Kidney epithelial cell (primary cell): ENCODE data around the gene CFHR1. TPM values are rescaled to one million over a fixed set of nuclear protein-coding genes. Genes with fewer than 3 reads are reported as not detected.
"Not testable (repeated sequence)": the region's sequence is repeated elsewhere in the genome, so short reads cannot be mapped to it uniquely, and the experiment has no call there.

Source experiments
- DNase-seq: peaks from one replicate; pipeline ENCODE4 v3.0.0-alpha.2; 2010; ENCODE audit warnings: low read depth
- H3K27me3 ChIP-seq: 2 replicates; pipeline ENCODE4 v1.6.0; 2011; ENCODE audit warnings: low read length; ENCODE audit not compliant: control insufficient read depth, insufficient read depth
- H3K36me3 ChIP-seq: 2 replicates; pipeline ENCODE4 v1.5.1; 2011; ENCODE audit warnings: low read length; ENCODE audit not compliant: control insufficient read depth, insufficient read depth
- H3K4me3 ChIP-seq: 2 replicates; pipeline ENCODE4 v1.5.1; 2011; ENCODE audit warnings: low read depth, mild to moderate bottlenecking, control low read depth, low read length
- CTCF ChIP-seq: IDR thresholded peaks from 2 replicates; pipeline ENCODE4 v1.5.1; 2011; ENCODE audit warnings: mild to moderate bottlenecking, moderate library complexity, low read length, control low read depth, inconsistent platforms; ENCODE audit not compliant: insufficient read depth, poor library complexity, severe bottlenecking
- total RNA-seq: library from RNA; depleted of rRNA; stranded (reverse); fragments of >200 nt; gene quantifications from 2 replicates; pipeline ENCODE4 v1.2.3, GENCODE V29; 2015

The CFHR1 gene
- total RNA-seq = not detected in 2 replicates

- not testable (repeated sequence) for H3K36me3 ChIP-seq, DNase-seq, H3K27me3 ChIP-seq, H3K4me3 ChIP-seq
These were observed at the start of gene CFHR1 for GRCh38 chr1:196819531-196819930. Gene CFHR1, plus strand, starts transcription at chr1:196819731. Its CDS starts 114 bp downstream, at chr1:196819845.

- H3K27me3 ChIP-seq, DNase-seq, H3K4me3 ChIP-seq, H3K36me3 ChIP-seq: not testable (repeated sequence)
These were observed 49.7 kb upstream of the CFHR1 start for GRCh38 chr1:196769823-196770222.

- Histone ChIP-seq H3K36me3 (no peaks in the 10 kb centered on the region), H3K4me3 (no peak overlapping the region), H3K27me3 (no peaks in the 10 kb centered on the region)
- no peak for DNase-seq
- TF ChIP-seq CTCF = no peak
These were observed 45.8 kb upstream of the CFHR1 start for GRCh38 chr1:196773713-196774112.

DNA sequence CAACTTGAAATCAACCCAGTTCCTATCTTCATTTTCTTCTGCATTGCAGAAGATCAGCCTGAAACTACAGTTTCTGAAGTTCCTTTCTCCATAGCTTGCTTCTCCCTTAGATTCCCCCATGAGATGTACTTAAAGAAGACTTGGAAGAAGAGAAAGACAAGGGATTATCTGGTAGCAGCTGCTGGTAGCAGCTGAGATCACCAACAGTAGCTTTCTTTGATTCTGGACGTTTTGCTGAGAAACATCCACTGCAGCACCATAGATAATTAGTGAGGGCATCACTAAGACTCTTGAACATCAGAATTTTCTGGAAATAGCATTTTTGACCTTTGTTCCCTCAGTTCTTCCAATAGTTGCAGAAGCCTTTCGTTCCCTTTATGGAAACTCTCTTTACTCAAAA lies 45.4 kb upstream of the CFHR1 start:
- Histone ChIP-seq H3K4me3 (no peak overlapping the region), H3K36me3 (no peaks in the 10 kb centered on the region), H3K27me3 (no peaks in the 10 kb centered on the region)
- TF ChIP-seq CTCF = no peak
- DNase-seq = no peak

DNA sequence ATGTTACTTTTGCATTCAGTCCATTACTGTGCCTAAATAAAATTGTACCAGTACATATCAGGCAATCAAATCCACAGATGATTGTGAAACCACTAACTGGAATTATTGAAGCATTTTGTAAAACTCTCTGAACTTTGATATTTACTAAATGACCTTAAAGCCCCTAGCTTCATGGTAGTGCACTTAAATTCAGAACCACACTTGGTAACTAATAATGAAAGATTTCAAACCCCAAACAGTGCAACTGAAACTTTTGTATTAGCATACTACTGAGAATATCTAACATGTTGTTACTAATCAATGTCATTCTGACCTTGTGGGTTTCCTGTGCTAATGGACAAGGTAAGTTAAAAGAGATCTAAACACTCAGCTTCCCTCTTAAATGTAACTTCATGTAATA lies 44.9 kb upstream of the CFHR1 start, which contains the start of gene CFHR3:
Gene CFHR3 (plus strand): TSS at position 238 of the 400 bp plus-strand sequence. CDS start 47 bp downstream, at position 285.
- no peak for DNase-seq
- no peak for TF ChIP-seq CTCF
- Histone ChIP-seq H3K4me3 (no peak within 1 kb of the TSS), H3K27me3 (no peaks in the 10 kb centered on the region), H3K36me3 (no peaks in the 10 kb centered on the region)

DNA sequence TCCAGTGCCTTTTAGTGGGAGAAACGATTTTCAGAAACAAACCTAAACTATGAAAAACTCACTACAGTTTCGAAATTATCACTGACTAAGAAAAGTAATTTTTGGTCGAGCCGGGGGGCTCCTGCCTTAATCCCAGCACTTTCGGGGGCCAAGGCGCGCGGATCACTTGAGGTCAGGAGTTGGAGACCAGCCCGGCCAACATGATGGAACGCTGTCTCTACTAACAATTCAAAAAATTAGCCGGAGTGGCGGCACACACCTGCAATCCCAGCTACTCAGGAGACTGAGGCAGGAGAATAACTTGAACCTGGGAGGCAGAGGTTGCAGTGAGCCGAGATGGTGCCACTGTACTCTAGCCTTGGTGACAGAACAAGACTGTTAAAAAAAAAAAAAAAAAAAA lies 41.9 kb upstream of the CFHR1 start:
- TF ChIP-seq CTCF = no peak
- no peak for DNase-seq
- H3K4me3 ChIP-seq = no peak overlapping the region
- H3K36me3 ChIP-seq = no peaks in the 10 kb centered on the region
- H3K27me3 ChIP-seq = no peaks in the 10 kb centered on the region

DNA sequence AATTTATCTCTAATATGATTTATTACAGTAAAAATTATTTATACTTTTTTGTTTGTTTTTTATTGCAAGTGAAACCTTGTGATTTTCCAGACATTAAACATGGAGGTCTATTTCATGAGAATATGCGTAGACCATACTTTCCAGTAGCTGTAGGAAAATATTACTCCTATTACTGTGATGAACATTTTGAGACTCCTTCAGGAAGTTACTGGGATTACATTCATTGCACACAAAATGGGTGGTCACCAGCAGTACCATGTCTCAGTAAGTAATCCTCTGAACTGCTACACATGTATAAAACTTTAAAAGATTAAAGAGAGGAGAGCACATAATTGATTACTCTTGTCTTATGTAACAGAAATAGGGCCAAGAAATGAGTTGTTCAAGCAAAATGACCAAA lies 40.4 kb upstream of the CFHR1 start:
- TF ChIP-seq CTCF = no peak
- DNase-seq = no peak
- Histone ChIP-seq H3K27me3 (no peaks in the 10 kb centered on the region), H3K4me3 (no peak overlapping the region), H3K36me3 (no peaks in the 10 kb centered on the region)

GRCh38 chr1:196791252-196791651 lies 28.3 kb upstream of the CFHR1 start:
- H3K27me3 ChIP-seq, DNase-seq, H3K36me3 ChIP-seq, H3K4me3 ChIP-seq: not testable (repeated sequence)

GRCh38 chr1:196794103-196794502 lies 25.4 kb upstream of the CFHR1 start:
- not testable (repeated sequence) for H3K4me3 ChIP-seq, H3K36me3 ChIP-seq, H3K27me3 ChIP-seq, DNase-seq
